ENCODE data around the gene TOR3A. TPM values are rescaled to one million over a fixed set of nuclear protein-coding genes. Genes with fewer than 3 reads are reported as not detected.

The TOR3A gene
- polyA plus RNA-seq, 2 of the 4 experiments (the other 2 are of a cell fraction), result 30.7 to 44.5 TPM

GRCh38 chr1:179077396-179077795, 4.5 kb upstream of the TOR3A start:
- no peaks in the 10 kb centered on the region for H3K9me3 ChIP-seq
- TF ChIP-seq ELK1 (IDR thresholded peaks at IDR 0.05; ENCODE audit: low read depth, low read length) (no peak), EHMT2 (IDR thresholded peaks at IDR 0.05; ENCODE audit: low read depth) (no peak), JUN (IDR thresholded peaks at IDR 0.05) (no peak), RNF2 (IDR thresholded peaks at IDR 0.05; ENCODE audit: borderline replicate concordance, low read depth) (no peak), RCOR1 (IDR thresholded peaks at IDR 0.05; ENCODE audit: low read depth, low read length) (no peak), BHLHE40 (IDR thresholded peaks at IDR 0.05; ENCODE audit: low read depth, low read length) (no peak), REST (IDR thresholded peaks at IDR 0.05) (no peak), HOXA7 (CRISPR knock-in tag; IDR thresholded peaks at IDR 0.05) (no peak)
- ChIA-PET POLR2A (no interaction called here), CTCF (interaction anchor here (1.1 to 3.7 kb wide), 6 partner anchors 27 to 294 kb away, joined by 4 to 20 read pairs (median 11); partner anchors contain the start of gene SOAT1)
- no peak overlapping the region for H3K4me2 ChIP-seq
- ATAC-seq, result no peak
- FAIRE-seq, result no peak
- no peak for DNase-seq (ENCODE audit: low read depth in 1 of 2, low spot score in 1 of 2)
- no peak overlapping the region for H3K27ac ChIP-seq
- no peak overlapping the region for H3K4me3 ChIP-seq
- peaks cover 12% of the 10 kb centered on the region; the same call in 1 of the 3 replicates for H3K4me1 ChIP-seq
- WGBS (ENCODE audit: missing lambda C conversion rate), result 80% methylated on average over 7 of the region's 7 CpGs

- peak; percentile 19 to 37; a peak in 3 of 6 replicates for ATAC-seq
- Histone ChIP-seq H3K4me1 (peaks cover 23% of the 10 kb centered on the region; the same call in 1 of the 3 replicates), H3K4me3 (no peak overlapping the region), H3K4me2 (no peak overlapping the region), H3K27ac (no peak overlapping the region), H3K9me3 (no peaks in the 10 kb centered on the region)
- ChIA-PET POLR2A (interaction anchor here (0.6 kb wide), 1 partner anchor 147 kb away, joined by 6 read pairs; no protein-coding TSS in a partner anchor), CTCF (interaction anchor here (0.6 to 6.2 kb wide), 45 partner anchors 9 to 733 kb away, joined by 3 to 28 read pairs (median 4); partner anchors contain the start of gene SOAT1)
- no peak for FAIRE-seq
- TF ChIP-seq ZC3H11A (IDR thresholded peaks at IDR 0.05), result no peak
- peak; percentile 78 for TF ChIP-seq CTCF (IDR thresholded peaks at IDR 0.05)
- TF ChIP-seq MAX (IDR thresholded peaks at IDR 0.05), result no peak
- peak; percentile 85 to 87 for TF ChIP-seq RAD21 (conservative IDR thresholded peaks at IDR 0.05 in 1 of 2, IDR thresholded peaks at IDR 0.05 in 1 of 2)
- TF ChIP-seq SMC3 (IDR thresholded peaks at IDR 0.05), result peak; percentile 72
- DNase-seq (ENCODE audit: low read depth in 1 of 2, low spot score in 1 of 2), result peak; percentile 66 to 86
- WGBS (ENCODE audit: missing lambda C conversion rate), result 52% methylated on average over 17 of the region's 18 CpGs
Measured at GRCh38 chr1:179079113-179079761, 2.6 kb upstream of the TOR3A start.

All from A549 (cell line).